WTC11 (cell line): Measurements from ENCODE around the gene ANXA6. TPM values are rescaled to one million over a fixed set of nuclear protein-coding genes. Genes with fewer than 3 reads are reported as not detected.
A peak's percentile ranks its signal among the peaks of the same experiment; 100 is the strongest.

Experiments
- ATAC-seq: fragments of 200-7000 bp; cut with Tn5 transposase; 2 replicates; pipeline ENCODE4 v1.10.0; 2021; ENCODE audit warnings: mild to moderate bottlenecking, moderate library complexity
- CTCF ChIA-PET: fragments of 300-600 bp; sonication (Branson Sonifier 250); formaldehyde crosslinking; loops from one replicate; lab custom pipeline; 2021; ENCODE audit warnings: antibody characterized with exemption; lab: Charles Lee
- POLR2A ChIA-PET: fragments of 350-600 bp; sonication (Branson Sonifier 250); formaldehyde crosslinking; loops from one replicate; lab custom pipeline; 2021; ENCODE audit warnings: antibody characterized with exemption; lab: Charles Lee
- DNase-seq: peaks from one replicate; pipeline ENCODE4 v3.0.0; 2021; ENCODE audit warnings: low spot score
- H3K27ac Mint-ChIP-seq: 2 replicates; pipeline ENCODE4 v1.8.0; 2021; ENCODE audit warnings: mixed read lengths
- H3K27me3 Mint-ChIP-seq: 2 replicates; pipeline ENCODE4 v1.8.0; 2021; ENCODE audit warnings: low read depth, mild to moderate bottlenecking, moderate library complexity, mixed read lengths
- H3K36me3 Mint-ChIP-seq: 2 replicates; pipeline ENCODE4 v1.8.0; 2021; ENCODE audit warnings: mixed read lengths
- H3K4me1 Mint-ChIP-seq: 2 replicates; pipeline ENCODE4 v1.8.0; 2022; ENCODE audit warnings: mixed read lengths
- H3K4me3 Mint-ChIP-seq: 2 replicates; pipeline ENCODE4 v1.8.0; 2021; ENCODE audit warnings: mild to moderate bottlenecking, moderate library complexity, mixed read lengths
- H3K9me3 Mint-ChIP-seq: 2 replicates; pipeline ENCODE4 v1.8.0; 2021; ENCODE audit warnings: mixed read lengths
- ARID4B ChIP-seq: sonication (generic); formaldehyde crosslinking; IDR thresholded peaks from 2 replicates; pipeline ENCODE4 v1.8.0; 2023; ENCODE audit warnings: missing genetic modification reagents, mild to moderate bottlenecking, borderline replicate concordance
- CDX4 ChIP-seq: fragments of 250-450 bp; sonication (Bioruptor Pico); IDR thresholded peaks from 2 replicates; pipeline ENCODE4 v1.9.0; 2021; ENCODE audit warnings: moderate library complexity, mild to moderate bottlenecking, inconsistent platforms, borderline replicate concordance
- FOXP1 ChIP-seq: sonication (generic); formaldehyde crosslinking; IDR thresholded peaks from 2 replicates; pipeline ENCODE4 v1.8.0; 2022; ENCODE audit warnings: missing genetic modification reagents, mild to moderate bottlenecking, moderate library complexity, borderline replicate concordance
- FOXP4 ChIP-seq: sonication (generic); formaldehyde crosslinking; IDR thresholded peaks from 2 replicates; pipeline ENCODE4 v1.8.0; 2022; ENCODE audit warnings: mild to moderate bottlenecking, missing genetic modification reagents
- JUN ChIP-seq: sonication (generic); formaldehyde crosslinking; IDR thresholded peaks from 2 replicates; pipeline ENCODE4 v1.8.0; 2023; ENCODE audit warnings: mild to moderate bottlenecking, missing genetic modification reagents
- NFE2L1 ChIP-seq: sonication (generic); formaldehyde crosslinking; IDR thresholded peaks from 2 replicates; pipeline ENCODE4 v1.8.1; 2023; ENCODE audit warnings: missing genetic modification reagents
- SMAD4 ChIP-seq: sonication (generic); formaldehyde crosslinking; IDR thresholded peaks from 2 replicates; pipeline ENCODE4 v1.8.0; 2022; ENCODE audit warnings: mild to moderate bottlenecking, missing genetic modification reagents
- TEAD1 ChIP-seq: sonication (generic); formaldehyde crosslinking; IDR thresholded peaks from 2 replicates; pipeline ENCODE4 v1.8.0; 2022; ENCODE audit warnings: mild to moderate bottlenecking, missing genetic modification reagents
- ZNF219 ChIP-seq: sonication (generic); formaldehyde crosslinking; IDR thresholded peaks from 2 replicates; pipeline ENCODE4 v1.8.0; 2023; ENCODE audit warnings: missing genetic modification reagents, mild to moderate bottlenecking, borderline replicate concordance
- ZNF317 ChIP-seq: sonication (generic); formaldehyde crosslinking; IDR thresholded peaks from 2 replicates; pipeline ENCODE4 v1.8.1; 2023; ENCODE audit warnings: low read depth, mild to moderate bottlenecking, moderate library complexity, missing genetic modification reagents, borderline replicate concordance
- ZNF423 ChIP-seq: fragments of 250-450 bp; sonication (Bioruptor Pico); IDR thresholded peaks from 2 replicates; pipeline ENCODE4 v2.1.2; 2022; ENCODE audit warnings: mild to moderate bottlenecking, moderate library complexity
- total RNA-seq: library from RNA; stranded (reverse); gene quantifications from 3 replicates; pipeline ENCODE4 v1.2.3, GENCODE V29; 2021
- TF ChIP-seq, protein P1 (sequence below): fragments of 250-450 bp; sonication (Bioruptor Pico); IDR thresholded peaks from 2 replicates; pipeline ENCODE4 v2.1.2; 2022; ENCODE audit warnings: mild to moderate bottlenecking, moderate library complexity

Gene ANXA6
- total RNA-seq, 1 experiment from 2014 or later, result 92.8 TPM

- no peak for TF ChIP-seq FOXP4 (CRISPR knock-in tag)
- TF ChIP-seq SMAD4 (CRISPR knock-in tag), result no peak
- TF ChIP-seq ZNF219 (CRISPR knock-in tag), result no peak
- TF ChIP-seq ARID4B (CRISPR knock-in tag), result no peak
- no peak for TF ChIP-seq ZNF423 (CRISPR knock-in tag)
Measured at GRCh38 chr5:151052836-151053235, 104.7 kb downstream of the ANXA6 start (continued).

GRCh38 chr5:151051931-151052608 is 105.5 kb downstream of the ANXA6 start:
- POLR2A ChIA-PET, result interaction anchor here (1.2 kb wide), 1 partner anchor 63 kb away, joined by 4 read pairs; no protein-coding TSS in a partner anchor
- Mint-ChIP-seq H3K27me3 (no peaks in the 10 kb centered on the region), H3K4me3 (no peak overlapping the region), H3K36me3 (peaks cover 24% of the 10 kb centered on the region), H3K27ac (no peak overlapping the region), H3K9me3 (no peaks in the 10 kb centered on the region), H3K4me1 (no peaks in the 10 kb centered on the region)
- CTCF ChIA-PET, result interaction anchor here (0.6 to 8.1 kb wide), 56 partner anchors 9 to 600 kb away, joined by 3 to 305 read pairs (median 6); partner anchors contain the start of genes ANXA6, GM2A, GPX3 and TNIP1
- TF ChIP-seq NFE2L1 (CRISPR knock-in tag), result no peak
- no peak for TF ChIP-seq JUN (CRISPR knock-in tag)
- TF ChIP-seq ZNF317 (CRISPR knock-in tag), result no peak
- no peak for TF ChIP-seq CDX4 (CRISPR knock-in tag)
- no peak for TF ChIP-seq TEAD1 (CRISPR knock-in tag)
- TF ChIP-seq, protein P1, sequence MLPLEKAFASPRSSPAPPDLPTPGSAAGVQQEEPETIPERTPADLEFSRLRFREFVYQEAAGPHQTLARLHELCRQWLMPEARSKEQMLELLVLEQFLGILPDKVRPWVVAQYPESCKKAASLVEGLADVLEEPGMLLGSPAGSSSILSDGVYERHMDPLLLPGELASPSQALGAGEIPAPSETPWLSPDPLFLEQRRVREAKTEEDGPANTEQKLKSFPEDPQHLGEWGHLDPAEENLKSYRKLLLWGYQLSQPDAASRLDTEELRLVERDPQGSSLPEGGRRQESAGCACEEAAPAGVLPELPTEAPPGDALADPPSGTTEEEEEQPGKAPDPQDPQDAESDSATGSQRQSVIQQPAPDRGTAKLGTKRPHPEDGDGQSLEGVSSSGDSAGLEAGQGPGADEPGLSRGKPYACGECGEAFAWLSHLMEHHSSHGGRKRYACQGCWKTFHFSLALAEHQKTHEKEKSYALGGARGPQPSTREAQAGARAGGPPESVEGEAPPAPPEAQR, result no peak
- TF ChIP-seq FOXP1 (CRISPR knock-in tag), result no peak
- no peak for DNase-seq
- ATAC-seq, result peak; percentile 7
